ENCODE data around the gene UNKL.

GRCh38 chr16:1362807-1363206 is 51.7 kb downstream of the UNKL start:
- TF ChIP-seq POLR2A (IDR thresholded peaks at IDR 0.05) (no peak), POLR2AphosphoS5 (IDR thresholded peaks at IDR 0.05) (no peak), CTCF (IDR thresholded peaks at IDR 0.05 in 8 of 11, conservative IDR thresholded peaks at IDR 0.05 in 3 of 11) (no peak)
